WERI-Rb-1 (cell line): Measurements from ENCODE around the gene HSPA6.
"Not testable (repeated sequence)": the region's sequence is repeated elsewhere in the genome, so short reads cannot be mapped to it uniquely, and the experiment has no call there.

Experiments used
- DNase-seq: peaks from one replicate; pipeline ENCODE4 v3.0.0-alpha.2; 2020
- H3K27ac ChIP-seq: fragments of 250-450 bp; sonication (Bioruptor Pico); 2 replicates; pipeline ENCODE4 v1.5.1; 2020; ENCODE audit warnings: mild to moderate bottlenecking, moderate library complexity
- H3K27me3 ChIP-seq: fragments of 250-450 bp; sonication (Bioruptor Pico); 2 replicates; pipeline ENCODE4 v1.5.1; 2021; ENCODE audit warnings: mild to moderate bottlenecking, low read depth, moderate library complexity; ENCODE audit not compliant: insufficient read depth, severe bottlenecking
- H3K36me3 ChIP-seq: fragments of 250-450 bp; sonication (Bioruptor Pico); 2 replicates; pipeline ENCODE4 v1.5.1; 2020; ENCODE audit warnings: mild to moderate bottlenecking, moderate library complexity
- H3K4me3 ChIP-seq: 2 replicates; pipeline ENCODE4 v1.5.1; 2011; ENCODE audit warnings: low read depth, mild to moderate bottlenecking, control low read depth, low read length
- H3K9me3 ChIP-seq: fragments of 250-450 bp; sonication (Bioruptor Pico); 2 replicates; pipeline ENCODE4 v1.5.1; 2021; ENCODE audit warnings: mild to moderate bottlenecking, moderate library complexity; ENCODE audit not compliant: severe bottlenecking
- TF ChIP-seq, protein P1 (sequence below): IDR thresholded peaks from 2 replicates; pipeline ENCODE4 v1.5.1; 2011; ENCODE audit warnings: low read depth, mild to moderate bottlenecking, control low read depth, inconsistent platforms, low read length

Gene HSPA6

DNA sequence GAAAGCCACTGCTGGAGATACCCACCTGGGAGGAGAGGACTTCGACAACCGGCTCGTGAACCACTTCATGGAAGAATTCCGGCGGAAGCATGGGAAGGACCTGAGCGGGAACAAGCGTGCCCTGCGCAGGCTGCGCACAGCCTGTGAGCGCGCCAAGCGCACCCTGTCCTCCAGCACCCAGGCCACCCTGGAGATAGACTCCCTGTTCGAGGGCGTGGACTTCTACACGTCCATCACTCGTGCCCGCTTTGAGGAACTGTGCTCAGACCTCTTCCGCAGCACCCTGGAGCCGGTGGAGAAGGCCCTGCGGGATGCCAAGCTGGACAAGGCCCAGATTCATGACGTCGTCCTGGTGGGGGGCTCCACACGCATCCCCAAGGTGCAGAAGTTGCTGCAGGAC lies 981 bp downstream of the HSPA6 start:
- peaks cover 55% of the 10 kb centered on the region for H3K27me3 ChIP-seq
- not testable (repeated sequence) for H3K4me3 ChIP-seq, H3K27ac ChIP-seq, H3K36me3 ChIP-seq, DNase-seq
- H3K9me3 ChIP-seq, result peaks cover 24% of the 10 kb centered on the region

DNA sequence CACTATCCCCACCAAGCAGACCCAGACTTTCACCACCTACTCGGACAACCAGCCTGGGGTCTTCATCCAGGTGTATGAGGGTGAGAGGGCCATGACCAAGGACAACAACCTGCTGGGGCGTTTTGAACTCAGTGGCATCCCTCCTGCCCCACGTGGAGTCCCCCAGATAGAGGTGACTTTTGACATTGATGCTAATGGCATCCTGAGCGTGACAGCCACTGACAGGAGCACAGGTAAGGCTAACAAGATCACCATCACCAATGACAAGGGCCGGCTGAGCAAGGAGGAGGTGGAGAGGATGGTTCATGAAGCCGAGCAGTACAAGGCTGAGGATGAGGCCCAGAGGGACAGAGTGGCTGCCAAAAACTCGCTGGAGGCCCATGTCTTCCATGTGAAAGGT lies 1.6 kb downstream of the HSPA6 start:
- H3K27ac ChIP-seq, H3K4me3 ChIP-seq, H3K36me3 ChIP-seq, DNase-seq: not testable (repeated sequence)
- H3K27me3 ChIP-seq, result peaks cover 59% of the 10 kb centered on the region
- H3K9me3 ChIP-seq, result peaks cover 28% of the 10 kb centered on the region

DNA sequence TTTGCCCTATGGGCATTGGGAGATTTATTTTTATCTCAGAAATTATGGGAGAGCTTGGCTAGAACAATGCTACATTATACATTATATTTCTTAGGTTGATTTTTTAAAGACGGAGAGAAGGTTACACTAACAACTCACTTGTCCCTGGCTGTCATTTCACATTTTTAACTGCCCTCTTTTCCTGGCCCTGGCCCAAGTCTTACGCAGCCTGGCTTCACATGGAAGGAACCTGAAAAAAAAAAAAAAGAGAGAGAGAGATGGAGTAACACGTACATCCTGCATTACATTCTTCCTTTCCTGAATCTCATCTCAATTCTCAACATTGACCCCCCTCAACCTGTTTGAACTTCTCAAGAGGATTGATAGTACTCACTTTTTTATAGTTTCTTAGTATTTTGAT lies 4.2 kb downstream of the HSPA6 start:
- H3K36me3 ChIP-seq, H3K4me3 ChIP-seq, DNase-seq, H3K27ac ChIP-seq: not testable (repeated sequence)
- Histone ChIP-seq H3K9me3 (peaks cover 33% of the 10 kb centered on the region), H3K27me3 (peaks cover 68% of the 10 kb centered on the region)

DNA sequence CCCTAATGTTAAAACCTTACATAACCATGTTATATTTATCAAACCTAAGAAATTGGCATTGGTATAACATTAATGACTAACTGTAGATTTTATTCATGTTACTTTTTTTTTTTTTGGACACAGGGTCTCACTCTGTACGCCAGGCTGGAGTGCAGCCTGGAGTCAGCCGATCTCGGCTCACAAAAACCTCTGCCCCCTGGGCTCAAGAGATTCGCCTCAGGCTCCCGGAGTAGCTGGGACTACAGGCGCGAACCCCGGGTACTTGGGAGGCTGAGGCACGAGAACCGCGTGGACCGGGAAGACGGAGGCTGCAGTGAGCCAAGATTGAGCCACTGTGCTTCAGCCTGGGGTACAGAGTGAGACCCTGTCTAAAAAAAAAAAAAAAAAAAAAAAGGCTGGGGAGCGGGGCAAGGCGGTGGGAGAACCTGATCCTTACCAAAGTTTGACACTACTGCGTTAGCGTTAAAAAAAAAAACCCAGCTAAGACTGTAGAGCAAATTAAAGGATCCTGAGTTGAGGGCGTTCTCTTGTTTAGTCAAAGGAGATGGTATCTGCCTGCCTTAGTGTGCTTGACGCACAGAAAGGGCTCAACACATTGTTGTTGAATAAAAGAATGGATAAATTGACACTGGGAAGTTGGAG lies 5.2 kb downstream of the HSPA6 start:
- H3K4me3 ChIP-seq, DNase-seq, H3K36me3 ChIP-seq, H3K27ac ChIP-seq: not testable (repeated sequence)
- peaks cover 60% of the 10 kb centered on the region for H3K27me3 ChIP-seq
- H3K9me3 ChIP-seq, result peaks cover 32% of the 10 kb centered on the region

DNA sequence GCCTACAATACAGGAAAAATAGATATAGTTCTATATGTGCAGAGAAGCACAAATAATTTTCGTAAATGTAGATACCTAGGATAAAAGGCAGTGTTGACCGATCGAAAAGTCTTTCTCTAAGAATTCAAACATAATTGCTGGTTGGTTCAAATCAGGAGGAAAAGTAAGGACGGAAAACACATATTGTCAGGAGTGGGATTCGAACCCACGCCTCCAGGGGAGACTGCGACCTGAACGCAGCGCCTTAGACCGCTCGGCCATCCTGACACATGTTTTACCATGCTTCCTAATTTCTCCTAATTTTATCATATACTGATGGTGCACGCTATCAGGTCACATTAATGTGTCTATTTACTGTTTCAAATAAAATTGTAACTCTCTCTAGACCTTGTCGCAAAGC lies 5.8 kb downstream of the HSPA6 start:
- H3K9me3 ChIP-seq, result peaks cover 28% of the 10 kb centered on the region
- peak overlapping the region; percentile 51 for H3K4me3 ChIP-seq
- H3K36me3 ChIP-seq, H3K27ac ChIP-seq: not testable (repeated sequence)
- DNase-seq, result peak; percentile 58
- peaks cover 57% of the 10 kb centered on the region for H3K27me3 ChIP-seq

DNA sequence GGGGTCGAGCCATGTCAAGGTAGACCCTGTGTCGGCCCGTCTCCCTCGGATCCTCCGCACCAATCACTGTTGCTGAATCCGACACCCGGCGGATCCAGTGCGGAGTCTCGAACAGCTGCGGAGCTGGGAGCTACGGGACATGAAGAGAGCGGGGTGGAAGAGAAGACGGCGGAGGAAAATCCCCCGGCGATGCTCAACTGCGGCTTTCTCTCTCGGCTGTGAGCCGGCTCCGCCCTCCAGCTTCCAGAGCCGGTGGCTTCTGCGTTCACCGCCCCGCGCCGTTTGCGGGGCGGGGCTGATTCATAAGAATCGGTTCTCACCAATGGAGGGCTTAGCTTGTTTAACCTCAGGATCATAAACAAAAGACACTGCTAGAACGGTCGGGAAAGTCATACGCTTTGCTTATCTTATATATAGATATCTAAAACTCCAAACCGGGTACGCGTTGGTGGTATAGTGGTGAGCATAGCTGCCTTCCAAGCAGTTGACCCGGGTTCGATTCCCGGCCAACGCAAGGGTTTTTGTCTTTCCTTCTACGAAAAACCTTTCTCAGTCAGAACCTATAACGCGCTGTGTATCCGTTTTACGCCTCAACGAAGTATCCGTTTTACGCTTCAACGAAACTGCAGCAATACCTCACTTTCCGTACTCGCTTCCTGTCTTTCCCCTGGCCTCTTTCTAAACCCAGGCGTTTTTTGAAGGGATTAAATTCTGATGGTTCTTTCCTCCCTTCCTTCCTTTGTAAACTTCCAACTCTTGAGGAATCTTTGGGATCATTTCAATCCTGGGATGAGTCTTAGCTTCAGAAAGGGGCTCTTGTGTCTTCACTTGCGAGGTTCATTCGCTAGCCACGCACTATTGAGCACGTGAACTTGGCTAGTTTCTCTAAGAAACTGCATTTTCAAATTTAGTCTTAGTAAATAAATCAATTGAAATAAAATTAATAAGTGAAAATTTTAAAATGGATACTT lies 6.6 kb downstream of the HSPA6 start:
- H3K27ac ChIP-seq, H3K36me3 ChIP-seq: not testable (repeated sequence)
- Histone ChIP-seq H3K4me3 (peak overlapping the region; percentile 51), H3K27me3 (peaks cover 63% of the 10 kb centered on the region), H3K9me3 (peaks cover 25% of the 10 kb centered on the region)
- DNase-seq, result peak; percentile 79

DNA sequence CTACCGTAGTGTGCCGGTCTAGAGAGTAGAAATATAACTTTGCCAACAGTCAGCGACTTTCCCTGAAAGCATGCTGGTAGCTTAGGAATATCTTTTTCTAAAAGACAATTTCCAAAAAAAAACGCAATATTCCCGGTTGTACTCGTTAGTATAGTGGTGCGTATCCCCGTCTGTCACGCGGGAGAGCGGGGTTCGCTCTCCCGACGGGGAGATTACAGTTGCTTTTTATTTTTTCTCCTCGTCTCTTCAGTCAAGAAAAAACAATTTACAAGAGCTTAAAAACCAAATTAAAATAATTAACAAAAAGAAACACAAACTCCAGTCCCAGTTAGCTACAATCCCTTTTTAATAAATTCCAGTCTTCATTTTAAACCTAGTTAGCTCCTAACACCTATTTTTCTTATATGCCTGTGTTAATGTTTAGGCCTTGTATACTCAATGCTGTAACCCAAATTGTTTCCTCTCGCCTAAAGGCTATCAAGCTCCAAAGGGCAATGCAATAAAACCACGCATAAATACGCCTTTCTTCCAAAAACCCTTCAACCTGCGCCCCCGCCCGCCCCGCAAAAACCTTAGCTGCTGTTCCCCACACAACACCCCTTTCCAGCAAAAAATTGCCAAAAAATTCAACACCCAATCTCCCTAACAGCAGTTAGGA lies 7.8 kb downstream of the HSPA6 start:
- DNase-seq, result no peak
- no peaks in the 10 kb centered on the region for H3K36me3 ChIP-seq
- TF ChIP-seq, protein P1, sequence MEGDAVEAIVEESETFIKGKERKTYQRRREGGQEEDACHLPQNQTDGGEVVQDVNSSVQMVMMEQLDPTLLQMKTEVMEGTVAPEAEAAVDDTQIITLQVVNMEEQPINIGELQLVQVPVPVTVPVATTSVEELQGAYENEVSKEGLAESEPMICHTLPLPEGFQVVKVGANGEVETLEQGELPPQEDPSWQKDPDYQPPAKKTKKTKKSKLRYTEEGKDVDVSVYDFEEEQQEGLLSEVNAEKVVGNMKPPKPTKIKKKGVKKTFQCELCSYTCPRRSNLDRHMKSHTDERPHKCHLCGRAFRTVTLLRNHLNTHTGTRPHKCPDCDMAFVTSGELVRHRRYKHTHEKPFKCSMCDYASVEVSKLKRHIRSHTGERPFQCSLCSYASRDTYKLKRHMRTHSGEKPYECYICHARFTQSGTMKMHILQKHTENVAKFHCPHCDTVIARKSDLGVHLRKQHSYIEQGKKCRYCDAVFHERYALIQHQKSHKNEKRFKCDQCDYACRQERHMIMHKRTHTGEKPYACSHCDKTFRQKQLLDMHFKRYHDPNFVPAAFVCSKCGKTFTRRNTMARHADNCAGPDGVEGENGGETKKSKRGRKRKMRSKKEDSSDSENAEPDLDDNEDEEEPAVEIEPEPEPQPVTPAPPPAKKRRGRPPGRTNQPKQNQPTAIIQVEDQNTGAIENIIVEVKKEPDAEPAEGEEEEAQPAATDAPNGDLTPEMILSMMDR, result no peak
- no peak overlapping the region for H3K27ac ChIP-seq
- H3K9me3 ChIP-seq, result peaks cover 27% of the 10 kb centered on the region
- H3K4me3 ChIP-seq, result no peak overlapping the region
- peaks cover 60% of the 10 kb centered on the region for H3K27me3 ChIP-seq

DNA sequence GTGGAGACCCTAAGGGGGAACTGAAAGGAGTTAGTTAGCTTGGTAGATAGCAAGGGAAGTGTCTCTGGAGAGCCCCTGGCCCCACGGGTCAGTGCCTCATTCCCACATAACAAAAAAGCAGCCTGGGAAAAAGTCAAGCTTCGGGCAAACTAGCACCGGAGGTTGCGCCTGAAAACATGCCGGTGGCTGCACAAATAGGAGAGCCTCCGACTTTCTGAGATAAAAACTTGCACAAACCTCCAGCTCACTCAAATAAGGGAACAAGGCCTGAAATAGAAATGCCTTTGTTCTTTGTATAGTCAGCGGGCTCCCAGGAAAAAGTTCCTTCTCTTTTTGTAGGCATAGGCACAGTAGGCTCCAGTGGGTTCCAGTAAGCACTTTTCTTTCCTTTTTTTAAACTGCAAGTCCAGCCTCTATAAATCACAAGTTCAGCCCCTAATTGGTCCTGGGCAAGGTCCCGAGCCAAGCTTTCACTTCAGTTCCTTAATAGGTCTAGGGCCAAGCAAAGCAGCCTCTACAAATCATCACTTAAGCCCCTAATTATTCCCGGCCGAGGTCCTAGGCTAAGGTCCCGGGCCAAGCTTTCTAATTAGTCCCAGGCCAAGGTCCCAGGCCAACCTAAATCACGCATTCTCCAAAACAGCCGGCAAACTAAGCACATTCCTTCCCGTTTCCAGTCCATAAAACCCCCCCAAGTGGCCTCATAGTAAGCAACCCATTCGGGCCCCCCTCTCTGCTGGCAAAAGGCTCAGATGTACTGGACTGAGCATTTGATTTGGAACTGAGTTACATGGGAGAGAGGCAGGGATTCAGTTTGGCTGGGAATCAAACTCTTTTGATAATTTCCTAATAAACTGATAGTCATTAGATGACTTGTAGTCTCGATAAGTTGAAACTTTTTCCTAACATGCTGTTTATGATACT lies 8.6 kb downstream of the HSPA6 start:
- H3K27me3 ChIP-seq, result peaks cover 59% of the 10 kb centered on the region
- not testable (repeated sequence) for H3K27ac ChIP-seq, H3K4me3 ChIP-seq, DNase-seq, H3K36me3 ChIP-seq
- H3K9me3 ChIP-seq, result peaks cover 28% of the 10 kb centered on the region

DNA sequence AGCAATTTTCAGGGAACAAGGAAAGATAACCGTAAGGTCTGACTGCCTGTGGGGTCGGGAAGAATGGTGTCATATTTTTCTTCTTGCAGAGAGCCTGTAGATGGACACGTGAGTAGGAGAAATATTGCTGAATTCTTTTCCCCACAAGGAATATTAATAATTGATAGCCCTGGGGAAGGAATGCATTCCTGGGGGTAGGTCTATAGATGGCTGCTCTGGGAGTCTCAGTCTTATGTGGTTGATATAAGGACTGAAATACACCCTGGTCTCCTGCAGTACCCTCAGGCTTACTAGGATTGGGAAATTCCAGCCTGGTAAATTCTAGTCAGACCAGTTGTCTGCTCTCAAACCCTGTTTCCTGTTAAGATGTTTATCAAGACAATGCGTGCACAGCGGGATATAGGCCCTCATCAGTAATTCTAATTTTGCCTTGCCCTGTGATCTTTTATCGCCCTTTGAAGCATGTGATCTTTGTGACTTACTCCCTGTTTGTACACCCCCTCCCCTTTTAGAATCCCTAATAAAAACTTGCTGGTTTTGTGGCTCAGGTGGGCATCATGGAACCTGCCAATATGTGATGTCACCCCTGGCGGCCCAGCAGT lies 12.8 kb downstream of the HSPA6 start:
- not testable (repeated sequence) for H3K27ac ChIP-seq, H3K4me3 ChIP-seq, DNase-seq, H3K36me3 ChIP-seq
- peaks cover 22% of the 10 kb centered on the region for H3K9me3 ChIP-seq
- peaks cover 65% of the 10 kb centered on the region for H3K27me3 ChIP-seq

DNA sequence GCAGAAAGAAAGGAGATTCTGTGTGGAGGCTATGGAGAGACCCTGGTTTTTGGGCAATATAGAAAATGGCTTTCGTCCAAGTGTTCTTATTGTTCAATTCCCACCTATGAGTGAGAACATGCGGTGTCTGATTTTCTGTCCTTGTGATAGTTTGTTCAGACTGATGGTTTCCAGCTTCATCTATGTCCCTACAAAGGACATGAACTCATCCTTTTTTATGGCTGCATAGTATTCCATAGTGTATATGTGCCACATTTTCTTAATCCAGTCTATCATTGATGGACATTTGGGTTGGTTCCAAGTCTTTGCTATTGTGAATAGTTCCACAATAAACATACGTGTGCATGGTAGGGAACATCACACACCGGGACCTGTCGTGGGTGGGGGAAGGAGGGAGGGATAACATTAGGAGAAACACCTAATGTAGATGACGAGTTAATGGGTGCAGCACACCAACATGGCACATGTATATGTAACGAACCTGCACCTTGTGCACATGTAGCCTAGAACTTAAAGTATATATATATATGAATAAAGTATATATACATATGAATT lies 14.7 kb downstream of the HSPA6 start:
- H3K36me3 ChIP-seq, H3K27ac ChIP-seq, DNase-seq, H3K4me3 ChIP-seq: not testable (repeated sequence)
- Histone ChIP-seq H3K27me3 (peaks cover 57% of the 10 kb centered on the region), H3K9me3 (peaks cover 19% of the 10 kb centered on the region)

DNA sequence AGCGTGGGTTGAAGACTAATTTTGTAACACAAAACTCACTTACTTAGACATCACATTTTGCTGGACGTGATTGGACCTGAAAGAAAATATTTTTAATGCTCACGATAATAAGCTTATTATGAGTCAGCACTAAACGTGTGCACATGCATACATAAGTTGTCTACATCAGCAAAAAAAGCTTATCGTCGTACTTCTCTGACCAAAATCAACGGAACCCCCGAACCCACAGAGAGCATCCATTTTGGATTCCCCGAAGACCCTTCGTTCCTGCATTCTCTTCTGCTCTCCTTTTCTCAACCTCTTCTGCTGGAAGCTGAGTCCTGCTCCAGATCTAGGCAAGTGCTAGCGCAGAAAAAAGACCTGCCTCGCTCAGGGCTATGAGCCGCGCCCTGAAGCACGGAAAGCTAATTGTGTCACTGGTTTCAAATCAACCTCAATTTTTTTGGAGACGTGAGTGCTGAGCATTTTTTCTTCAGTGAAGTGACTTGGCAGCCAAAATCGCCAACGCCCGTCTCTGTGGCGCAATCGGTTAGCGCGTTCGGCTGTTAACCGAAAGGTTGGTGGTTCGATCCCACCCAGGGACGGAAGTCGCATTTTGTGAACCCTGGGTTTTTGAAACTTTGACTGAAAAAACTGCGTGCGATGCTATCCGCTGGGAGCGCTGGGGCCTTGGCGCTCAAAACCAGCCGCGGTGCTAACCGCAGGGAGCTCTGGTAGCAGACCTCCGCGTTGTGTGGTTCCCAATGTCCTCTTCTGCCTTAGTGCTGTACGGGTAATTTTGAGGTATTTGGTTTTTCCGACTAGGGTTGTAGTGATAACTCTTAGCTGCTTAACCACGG lies 15.6 kb downstream of the HSPA6 start:
- not testable (repeated sequence) for DNase-seq, H3K36me3 ChIP-seq, H3K4me3 ChIP-seq, H3K27ac ChIP-seq
- H3K27me3 ChIP-seq, result peaks cover 57% of the 10 kb centered on the region
- peaks cover 19% of the 10 kb centered on the region for H3K9me3 ChIP-seq
